K562 (cell line): ENCODE measurements around the gene FHIT. TPM values are rescaled to one million over a fixed set of nuclear protein-coding genes. Genes with fewer than 3 reads are reported as not detected.

Experiments used
- ATAC-seq: fragments of 200-7000 bp; cut with Tn5 transposase; 3 replicates; pipeline ENCODE4 v1.9.1; 2020; ENCODE audit warnings: moderate library complexity
- BruUV-seq: library from RNA; stranded (reverse); fragments of 400-500 nt; replicated peaks from 2 replicates; lab custom pipeline; 2021; lab: Mats Ljungman, UMichigan
- CTCF ChIA-PET: fragments of 300-600 bp; formaldehyde crosslinking; extraction: SDS; loops from one replicate; lab custom pipeline; 2021; ENCODE audit warnings: low intra/inter-chr PET ratio; lab: Yijun Ruan, JAX
- POLR2A ChIA-PET: fragments of 300-600, 350-650 bp; sonication (Branson Sonifier 250); formaldehyde crosslinking; extraction: SDS; loops from one replicate; lab custom pipeline; 2021; ENCODE audit warnings: antibody characterized with exemption, inconsistent platforms; lab: Yijun Ruan, JAX
- DNase-seq, 4 experiments: peaks; one replicate each; pipeline versions ENCODE4 v3.0.0 to v3.0.0-alpha.2; 2011 to 2018; ENCODE audit warnings: low spot score in 3 of 4, mixed read lengths in 3 of 4; ENCODE audit errors: extremely low read depth in 1 of 4
- FAIRE-seq: peaks from 2 replicates; lab custom pipeline; 2011; peaks lifted over from hg19 to GRCh38; lab: Jason Lieb, UNC
- H2AFZ ChIP-seq: 2 replicates; pipeline ENCODE4 v1.6.0; 2011; ENCODE audit warnings: low read depth, low read length, control low read depth, inconsistent platforms
- H3K27ac ChIP-seq: fragments of 200-600 bp; 3 replicates; pipeline ENCODE4 v1.8.0; 2011; ENCODE audit warnings: low read depth, mild to moderate bottlenecking, control low read depth, inconsistent platforms, low read length, moderate library complexity, mixed read lengths; ENCODE audit errors: extremely low read depth
- H3K27me3 ChIP-seq, 2 experiments: fragments of 300-600 bp in 1 of 2; 2 replicates in 1 of 2; 3 replicates in 1 of 2; pipeline versions ENCODE4 v1.6.0 to v1.8.0; 2011; ENCODE audit warnings: inconsistent platforms in 2 of 2, low read length in 2 of 2, mild to moderate bottlenecking in 1 of 2, mixed read lengths in 1 of 2, moderate library complexity in 1 of 2; ENCODE audit not compliant: control insufficient read depth in 2 of 2, insufficient read depth in 2 of 2
- H3K36me3 ChIP-seq: fragments of 300-600 bp; 3 replicates; pipeline ENCODE4 v1.8.0; 2011; ENCODE audit warnings: mild to moderate bottlenecking, low read length, inconsistent platforms; ENCODE audit not compliant: control insufficient read depth, insufficient read depth
- H3K4me1 ChIP-seq, 2 experiments: fragments of 200-600 bp in 1 of 2; replicated peaks in 1 of 2; 2 replicates in 1 of 2; 3 replicates in 1 of 2; pipeline versions ENCODE4 v1.5.1 to v1.8.0; 2011; ENCODE audit warnings: inconsistent platforms in 2 of 2, low read length in 2 of 2, mild to moderate bottlenecking in 1 of 2, mixed read lengths in 1 of 2, moderate library complexity in 1 of 2; ENCODE audit not compliant: control insufficient read depth in 2 of 2, insufficient read depth in 2 of 2
- H3K4me2 ChIP-seq: 2 replicates; pipeline ENCODE4 v1.6.1; 2011; ENCODE audit warnings: low read length, control low read depth, inconsistent platforms, mixed read lengths; ENCODE audit not compliant: insufficient read depth
- H3K4me3 ChIP-seq: fragments of 200-600 bp; sonication (generic), shearing (Covaris generic); 2 replicates; pipeline ENCODE4 v1.5.1; 2016; ENCODE audit warnings: control low read depth, inconsistent platforms
- H3K79me2 ChIP-seq: fragments of 200-600 bp; 3 replicates; pipeline ENCODE4 v1.8.0; 2011; ENCODE audit warnings: low read length, inconsistent platforms; ENCODE audit not compliant: control insufficient read depth, insufficient read depth
- H3K9ac ChIP-seq, 2 experiments: 2 replicates each; pipeline versions ENCODE4 v1.6.0 to v1.6.1; 2011; ENCODE audit warnings: low read depth in 2 of 2, low read length in 2 of 2, control low read depth in 1 of 2, inconsistent platforms in 1 of 2, mild to moderate bottlenecking in 1 of 2, mixed read lengths in 1 of 2; ENCODE audit not compliant: insufficient read depth in 1 of 2
- H3K9me1 ChIP-seq: one replicate; pipeline ENCODE4 v1.6.0; 2011; ENCODE audit warnings: inconsistent platforms, mild to moderate bottlenecking, low read length, moderate library complexity; ENCODE audit not compliant: control insufficient read depth, insufficient read depth
- H3K9me3 ChIP-seq: replicated peaks from 2 replicates; pipeline ENCODE4 v1.5.1; 2011; ENCODE audit warnings: low read depth, low read length, inconsistent platforms; ENCODE audit not compliant: control insufficient read depth, insufficient read depth
- H4K20me1 ChIP-seq: replicated peaks from 2 replicates; pipeline ENCODE4 v1.6.1; 2011; ENCODE audit warnings: low read length, inconsistent platforms, mixed read lengths; ENCODE audit not compliant: control insufficient read depth, insufficient read depth
- BRCA1 ChIP-seq, 2 experiments: fragments of 450-650 bp in 1 of 2; sonication (generic) in 1 of 2; formaldehyde crosslinking in 1 of 2; IDR thresholded peaks; 2 replicates each; pipeline versions ENCODE4 v1.5.0 to v1.6.1; 2017 to 2020; ENCODE audit warnings: mild to moderate bottlenecking in 1 of 2, missing genetic modification reagents in 1 of 2
- DACH1 ChIP-seq: fragments of 450-650 bp; IDR thresholded peaks from 2 replicates; pipeline ENCODE4 v1.6.1; 2018; ENCODE audit not compliant: partially characterized antibody
- HMG20B ChIP-seq: fragments of 250-450 bp; sonication (Bioruptor Pico); IDR thresholded peaks from 2 replicates; pipeline ENCODE4 v1.5.0; 2021; ENCODE audit warnings: mild to moderate bottlenecking
- MYC ChIP-seq, 2 experiments: fragments of 250-450 bp in 1 of 2; sonication (Bioruptor Pico) in 1 of 2; IDR thresholded peaks; 2 replicates each; pipeline versions ENCODE4 v1.5.1 to v1.6.1; 2012 to 2021; ENCODE audit warnings: low read depth in 2 of 2, borderline replicate concordance in 1 of 2, improper control_type of control experiment in 1 of 2, low read length in 1 of 2, mild to moderate bottlenecking in 1 of 2, moderate library complexity in 1 of 2
- SREBF2 ChIP-seq: sonication (generic); formaldehyde crosslinking; IDR thresholded peaks from 2 replicates; pipeline ENCODE4 v1.4.0; 2020; ENCODE audit warnings: mild to moderate bottlenecking, missing genetic modification reagents
- ZNF239 ChIP-seq: fragments of 250-450 bp; sonication (Bioruptor Pico); IDR thresholded peaks from 2 replicates; pipeline ENCODE4 v1.4.0; 2020; ENCODE audit warnings: mild to moderate bottlenecking
- WGBS: fragments of 100-300 bp; shearing (Covaris generic); methylation state at CpG from one replicate; pipeline ENCODE4 v1.1.6; 2016; ENCODE audit warnings: low coverage, mixed read lengths; ENCODE audit not compliant: insufficient coverage; ENCODE audit errors: missing lambda C conversion rate; 5-methylcytosine and 5-hydroxymethylcytosine counted together
- in situ Hi-C: fragments of 300-500 bp; cut with MboI; formaldehyde crosslinking; loops from 4 replicates; pipeline ENCODE4 v1.15.0; 2018; ENCODE audit warnings: inconsistent platforms, mixed read lengths
- intact Hi-C: fragments of 100-400 bp; cut with micrococcal nuclease; formaldehyde crosslinking; loops from 2 replicates; pipeline ENCODE4 v1.14.2; 2022
- polyA plus RNA-seq, 8 experiments: library from polyadenylated mRNA; depleted of rRNA in 4 of 8; stranded (reverse) in 5 of 8; unstranded in 3 of 8; fragments of >200 nt; fragmentation: Nextera tagmentation in 2 of 8; fragmentation: Illumina TruSeq in 1 of 8; extraction: Ambion mirVana in 2 of 8; extraction: Trizol in 1 of 8; gene quantifications; 2 replicates each; pipeline versions ENCODE4 v1.2.1 to v1.2.3, GENCODE V29; 2011 to 2014; ENCODE audit warnings: inconsistent platforms in 1 of 8, missing spikeins in 1 of 8
- total RNA-seq, 7 experiments: library from RNA; depleted of rRNA in 6 of 7; stranded (reverse); fragments of >200 nt in 6 of 7; fragmentation: Illumina TruSeq in 2 of 7; extraction: Trizol in 2 of 7; gene quantifications; 2 replicates each; pipeline versions ENCODE4 v1.2.1 to v1.2.3, GENCODE V29; 2011 to 2021; ENCODE audit warnings: low replicate concordance in 1 of 7
- TF ChIP-seq, protein P1 (sequence below), 2 experiments: fragments of 450-650 bp; formaldehyde crosslinking in 1 of 2; IDR thresholded peaks; 2 replicates each; pipeline versions ENCODE4 v1.4.0 to v1.6.1; 2014 to 2020; ENCODE audit warnings: mild to moderate bottlenecking in 2 of 2, borderline replicate concordance in 1 of 2, low read depth in 1 of 2

The FHIT gene
- total and polyA plus RNA-seq, 9 of the 15 experiments (the other 6 are each of a cell fraction or from before 2014, with no cell fraction given), result 1.7 to 9.1 (median 4.3) TPM

DNA sequence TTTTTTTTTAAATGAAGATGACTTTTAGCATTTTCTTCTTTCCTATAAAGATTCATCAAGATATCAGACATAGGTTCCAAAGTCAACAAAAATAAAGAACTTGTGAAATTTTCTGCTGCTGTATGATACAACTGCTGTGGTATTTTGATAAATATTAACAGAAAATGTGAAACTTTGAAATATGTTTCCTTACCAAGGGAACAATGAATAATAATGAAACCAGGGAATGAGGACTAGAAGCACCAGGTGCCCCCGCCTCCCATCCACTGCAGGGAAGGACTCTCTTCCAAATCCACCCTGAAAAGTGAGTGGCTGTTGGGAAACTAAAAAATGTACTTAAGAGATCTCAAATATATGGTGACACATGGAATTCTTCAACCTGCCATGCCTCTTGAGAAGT lies 198.4 kb downstream of the FHIT start (continued):
- no peak for TF ChIP-seq HMG20B (CRISPR knock-in tag)

DNA sequence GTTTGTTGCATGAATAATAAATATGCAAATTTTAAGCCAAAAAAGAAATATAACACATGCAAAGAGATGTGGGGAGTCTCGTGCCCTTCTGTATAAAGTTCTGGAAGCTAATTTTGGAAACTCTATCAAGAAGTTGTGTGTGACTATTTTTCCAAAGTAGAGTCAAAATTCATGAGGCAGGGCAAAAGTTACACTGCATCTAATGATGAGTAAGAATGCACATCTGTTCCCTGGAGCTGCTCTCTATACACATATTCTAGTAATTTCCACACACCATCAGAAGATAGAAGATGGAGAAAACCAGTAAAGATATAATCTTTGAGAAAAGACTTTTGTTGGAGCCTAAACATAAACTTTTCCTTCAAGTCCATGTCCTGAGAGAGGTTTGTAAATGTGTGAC lies 199.6 kb downstream of the FHIT start:
- Histone ChIP-seq H3K9me1 (no peaks in the 10 kb centered on the region), H3K9me3 (no peaks in the 10 kb centered on the region), H3K4me2 (no peak overlapping the region), H3K27ac (no peak overlapping the region), H3K79me2 (no peaks in the 10 kb centered on the region), H4K20me1 (no peaks in the 10 kb centered on the region), H3K4me1 (no peaks in the 10 kb centered on the region), H3K4me3 (no peak overlapping the region), H3K27me3 (no peaks in the 10 kb centered on the region), H2AFZ (no peak overlapping the region), H3K36me3 (no peaks in the 10 kb centered on the region), H3K9ac (no peak overlapping the region)
- 11% methylated on average over 1 of the region's 1 CpG for WGBS
- DNase-seq (no peak), ATAC-seq (no peak), FAIRE-seq (no peak)
- ChIA-PET POLR2A (no interaction called here), CTCF (no interaction called here)
- no peak for TF ChIP-seq DACH1
- TF ChIP-seq MYC (IDR thresholded peaks at IDR 0.05; ENCODE audit: low read depth, low read length), result no peak
- TF ChIP-seq MYC (CRISPR knock-in tag; IDR thresholded peaks at IDR 0.05; ENCODE audit: borderline replicate concordance, low read depth), result no peak
- TF ChIP-seq BRCA1 (IDR thresholded peaks at IDR 0.05), result no peak
- no peak for TF ChIP-seq BRCA1 (CRISPR knock-in tag; IDR thresholded peaks at IDR 0.05)
- TF ChIP-seq ZNF239 (CRISPR knock-in tag), result no peak
- TF ChIP-seq, protein P1, sequence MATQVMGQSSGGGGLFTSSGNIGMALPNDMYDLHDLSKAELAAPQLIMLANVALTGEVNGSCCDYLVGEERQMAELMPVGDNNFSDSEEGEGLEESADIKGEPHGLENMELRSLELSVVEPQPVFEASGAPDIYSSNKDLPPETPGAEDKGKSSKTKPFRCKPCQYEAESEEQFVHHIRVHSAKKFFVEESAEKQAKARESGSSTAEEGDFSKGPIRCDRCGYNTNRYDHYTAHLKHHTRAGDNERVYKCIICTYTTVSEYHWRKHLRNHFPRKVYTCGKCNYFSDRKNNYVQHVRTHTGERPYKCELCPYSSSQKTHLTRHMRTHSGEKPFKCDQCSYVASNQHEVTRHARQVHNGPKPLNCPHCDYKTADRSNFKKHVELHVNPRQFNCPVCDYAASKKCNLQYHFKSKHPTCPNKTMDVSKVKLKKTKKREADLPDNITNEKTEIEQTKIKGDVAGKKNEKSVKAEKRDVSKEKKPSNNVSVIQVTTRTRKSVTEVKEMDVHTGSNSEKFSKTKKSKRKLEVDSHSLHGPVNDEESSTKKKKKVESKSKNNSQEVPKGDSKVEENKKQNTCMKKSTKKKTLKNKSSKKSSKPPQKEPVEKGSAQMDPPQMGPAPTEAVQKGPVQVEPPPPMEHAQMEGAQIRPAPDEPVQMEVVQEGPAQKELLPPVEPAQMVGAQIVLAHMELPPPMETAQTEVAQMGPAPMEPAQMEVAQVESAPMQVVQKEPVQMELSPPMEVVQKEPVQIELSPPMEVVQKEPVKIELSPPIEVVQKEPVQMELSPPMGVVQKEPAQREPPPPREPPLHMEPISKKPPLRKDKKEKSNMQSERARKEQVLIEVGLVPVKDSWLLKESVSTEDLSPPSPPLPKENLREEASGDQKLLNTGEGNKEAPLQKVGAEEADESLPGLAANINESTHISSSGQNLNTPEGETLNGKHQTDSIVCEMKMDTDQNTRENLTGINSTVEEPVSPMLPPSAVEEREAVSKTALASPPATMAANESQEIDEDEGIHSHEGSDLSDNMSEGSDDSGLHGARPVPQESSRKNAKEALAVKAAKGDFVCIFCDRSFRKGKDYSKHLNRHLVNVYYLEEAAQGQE (IDR thresholded peaks at IDR 0.05; ENCODE audit: borderline replicate concordance), result no peak
- TF ChIP-seq, protein P1 (CRISPR knock-in tag; IDR thresholded peaks at IDR 0.05; ENCODE audit: low read depth), result no peak
- no peak for TF ChIP-seq SREBF2
- BruUV-seq, result no TSS peak
- in situ Hi-C loops (no loop called here), intact Hi-C loops (no loop called here)
